Liver (tissue), 3 donors: ENCODE measurements around the gene FBN2.

Experiments used
- GABPA ChIP-seq, 2 donors: IDR thresholded peaks in 1 of 2; conservative IDR thresholded peaks in 1 of 2; 2 replicates each; pipeline ENCODE4 v1.6.1; 2016; ENCODE audit warnings: antibody characterized with exemption in 2 of 2, mild to moderate bottlenecking in 1 of 2, moderate library complexity in 1 of 2
- JUND ChIP-seq, 2 donors: IDR thresholded peaks; 2 replicates each; pipeline ENCODE4 v1.6.1; 2016; ENCODE audit warnings: antibody characterized with exemption in 2 of 2
- RXRA ChIP-seq, 2 donors: IDR thresholded peaks; 2 replicates each; pipeline ENCODE4 v1.6.1; 2017 to 2018; ENCODE audit warnings: antibody characterized with exemption in 2 of 2, mild to moderate bottlenecking in 1 of 2
- SP1 ChIP-seq: IDR thresholded peaks from 2 replicates; pipeline ENCODE4 v1.6.1; 2018; ENCODE audit warnings: antibody characterized with exemption, mild to moderate bottlenecking
- TAF1 ChIP-seq: conservative IDR thresholded peaks from 2 replicates; pipeline ENCODE4 v1.6.1; 2016; ENCODE audit warnings: antibody characterized with exemption, mild to moderate bottlenecking
- YY1 ChIP-seq: IDR thresholded peaks from 2 replicates; pipeline ENCODE4 v1.6.1; 2016; ENCODE audit warnings: antibody characterized with exemption, mild to moderate bottlenecking
- TF ChIP-seq, protein P1 (sequence below): fragments of 150-350 bp; IDR thresholded peaks from 2 replicates; pipeline ENCODE4 v1.5.1; 2017; ENCODE audit warnings: improper control_type of control experiment, low read depth, low read length; ENCODE audit not compliant: missing input control
- TF ChIP-seq, protein P2 (sequence below): IDR thresholded peaks from 2 replicates; pipeline ENCODE4 v1.6.1; 2016; ENCODE audit warnings: antibody characterized with exemption
- TF ChIP-seq, protein P3 (sequence below): IDR thresholded peaks from 2 replicates; pipeline ENCODE4 v1.6.1; 2016; ENCODE audit warnings: antibody characterized with exemption
- donor health status: healthy.
- donor health status: healthy.

DNA sequence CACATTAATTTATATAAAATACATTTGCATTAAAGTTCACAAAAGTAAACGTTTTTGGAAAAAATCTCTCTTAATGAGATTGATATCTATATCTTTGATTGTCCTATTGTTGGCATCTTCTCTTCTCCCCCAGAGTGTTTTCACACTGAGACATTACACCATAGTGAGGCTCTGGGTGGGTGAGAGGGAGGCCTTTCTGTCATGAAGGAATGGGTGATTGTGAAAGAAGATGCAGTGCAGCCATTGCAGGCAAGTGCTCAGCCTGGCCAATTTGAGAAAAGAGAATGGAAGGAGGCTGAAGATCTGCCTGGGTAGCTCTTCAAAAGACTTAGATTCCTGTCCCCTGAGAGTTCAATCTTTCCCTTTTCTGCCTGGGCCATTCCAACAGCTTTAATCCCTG, 313.7 kb downstream of the FBN2 start:
- TF ChIP-seq, protein P1, sequence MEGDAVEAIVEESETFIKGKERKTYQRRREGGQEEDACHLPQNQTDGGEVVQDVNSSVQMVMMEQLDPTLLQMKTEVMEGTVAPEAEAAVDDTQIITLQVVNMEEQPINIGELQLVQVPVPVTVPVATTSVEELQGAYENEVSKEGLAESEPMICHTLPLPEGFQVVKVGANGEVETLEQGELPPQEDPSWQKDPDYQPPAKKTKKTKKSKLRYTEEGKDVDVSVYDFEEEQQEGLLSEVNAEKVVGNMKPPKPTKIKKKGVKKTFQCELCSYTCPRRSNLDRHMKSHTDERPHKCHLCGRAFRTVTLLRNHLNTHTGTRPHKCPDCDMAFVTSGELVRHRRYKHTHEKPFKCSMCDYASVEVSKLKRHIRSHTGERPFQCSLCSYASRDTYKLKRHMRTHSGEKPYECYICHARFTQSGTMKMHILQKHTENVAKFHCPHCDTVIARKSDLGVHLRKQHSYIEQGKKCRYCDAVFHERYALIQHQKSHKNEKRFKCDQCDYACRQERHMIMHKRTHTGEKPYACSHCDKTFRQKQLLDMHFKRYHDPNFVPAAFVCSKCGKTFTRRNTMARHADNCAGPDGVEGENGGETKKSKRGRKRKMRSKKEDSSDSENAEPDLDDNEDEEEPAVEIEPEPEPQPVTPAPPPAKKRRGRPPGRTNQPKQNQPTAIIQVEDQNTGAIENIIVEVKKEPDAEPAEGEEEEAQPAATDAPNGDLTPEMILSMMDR, result no peak
- TF ChIP-seq, protein P2, sequence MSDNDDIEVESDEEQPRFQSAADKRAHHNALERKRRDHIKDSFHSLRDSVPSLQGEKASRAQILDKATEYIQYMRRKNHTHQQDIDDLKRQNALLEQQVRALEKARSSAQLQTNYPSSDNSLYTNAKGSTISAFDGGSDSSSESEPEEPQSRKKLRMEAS, result no peak
- no peak for TF ChIP-seq SP1
- TF ChIP-seq YY1, result no peak
- TF ChIP-seq TAF1, result no peak
- TF ChIP-seq JUND (IDR thresholded peaks at IDR 0.05), result no peak
- TF ChIP-seq, protein P3, sequence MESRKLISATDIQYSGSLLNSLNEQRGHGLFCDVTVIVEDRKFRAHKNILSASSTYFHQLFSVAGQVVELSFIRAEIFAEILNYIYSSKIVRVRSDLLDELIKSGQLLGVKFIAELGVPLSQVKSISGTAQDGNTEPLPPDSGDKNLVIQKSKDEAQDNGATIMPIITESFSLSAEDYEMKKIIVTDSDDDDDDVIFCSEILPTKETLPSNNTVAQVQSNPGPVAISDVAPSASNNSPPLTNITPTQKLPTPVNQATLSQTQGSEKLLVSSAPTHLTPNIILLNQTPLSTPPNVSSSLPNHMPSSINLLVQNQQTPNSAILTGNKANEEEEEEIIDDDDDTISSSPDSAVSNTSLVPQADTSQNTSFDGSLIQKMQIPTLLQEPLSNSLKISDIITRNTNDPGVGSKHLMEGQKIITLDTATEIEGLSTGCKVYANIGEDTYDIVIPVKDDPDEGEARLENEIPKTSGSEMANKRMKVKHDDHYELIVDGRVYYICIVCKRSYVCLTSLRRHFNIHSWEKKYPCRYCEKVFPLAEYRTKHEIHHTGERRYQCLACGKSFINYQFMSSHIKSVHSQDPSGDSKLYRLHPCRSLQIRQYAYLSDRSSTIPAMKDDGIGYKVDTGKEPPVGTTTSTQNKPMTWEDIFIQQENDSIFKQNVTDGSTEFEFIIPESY, result no peak
- TF ChIP-seq RXRA (IDR thresholded peaks at IDR 0.05), result no peak
- TF ChIP-seq GABPA (IDR thresholded peaks at IDR 0.05 in 1 of 2, conservative IDR thresholded peaks at IDR 0.05 in 1 of 2), result no peak
